Osteoblast (primary cell): ENCODE data around the gene APCDD1. TPM values are rescaled to one million over a fixed set of nuclear protein-coding genes. Genes with fewer than 3 reads are reported as not detected.

Experiments used
- DNase-seq: peaks from one replicate; pipeline ENCODE4 v3.0.0; 2011; ENCODE audit warnings: low spot score, mixed read lengths; ENCODE audit not compliant: insufficient read length; ENCODE audit errors: missing footprints
- H2AFZ ChIP-seq: 2 replicates; pipeline ENCODE4 v1.6.0; 2011; ENCODE audit warnings: mild to moderate bottlenecking, low read length
- H3K27ac ChIP-seq: 2 replicates; pipeline ENCODE4 v1.5.1; 2011; ENCODE audit warnings: mild to moderate bottlenecking, low read depth, low read length, moderate library complexity
- H3K27me3 ChIP-seq: 2 replicates; pipeline ENCODE4 v1.6.0; 2012; ENCODE audit warnings: mild to moderate bottlenecking, control low read depth, inconsistent platforms, low read length, moderate library complexity; ENCODE audit not compliant: insufficient read depth
- H3K36me3 ChIP-seq: 2 replicates; pipeline ENCODE4 v1.5.1; 2011; ENCODE audit warnings: mild to moderate bottlenecking, low read length, control low read depth, moderate library complexity; ENCODE audit not compliant: insufficient read depth
- H3K4me1 ChIP-seq: 2 replicates; pipeline ENCODE4 v1.5.1; 2011; ENCODE audit warnings: mild to moderate bottlenecking, low read length, control low read depth, moderate library complexity; ENCODE audit not compliant: insufficient read depth
- H3K4me2 ChIP-seq: 2 replicates; pipeline ENCODE4 v1.6.0; 2011; ENCODE audit warnings: mild to moderate bottlenecking, low read length; ENCODE audit not compliant: insufficient read depth
- H3K4me3 ChIP-seq: fragments of 200-600 bp; sonication (generic); 3 replicates; pipeline ENCODE4 v1.5.1; 2012; ENCODE audit warnings: mild to moderate bottlenecking, low read length, inconsistent platforms; ENCODE audit not compliant: insufficient read depth
- H3K79me2 ChIP-seq: 2 replicates; pipeline ENCODE4 v1.6.0; 2012; ENCODE audit warnings: mild to moderate bottlenecking, low read length, control low read depth, inconsistent platforms; ENCODE audit not compliant: insufficient read depth
- H3K9me3 ChIP-seq: 2 replicates; pipeline ENCODE4 v1.5.1; 2011; ENCODE audit warnings: low read depth, low read length, control low read depth
- H4K20me1 ChIP-seq: 2 replicates; pipeline ENCODE4 v1.6.0; 2012; ENCODE audit warnings: mild to moderate bottlenecking, low read length, control low read depth; ENCODE audit not compliant: insufficient read depth
- total RNA-seq: library from RNA; depleted of rRNA; stranded (reverse); fragments of >200 nt; gene quantifications from 2 replicates; pipeline ENCODE4 v1.2.3, GENCODE V29; 2012
- TF ChIP-seq, protein P1 (sequence below): IDR thresholded peaks from 2 replicates; pipeline ENCODE4 v1.5.1; 2011; ENCODE audit warnings: mild to moderate bottlenecking, low read depth, low read length, moderate library complexity; ENCODE audit errors: extremely low read depth

APCDD1 gene
- total RNA-seq, 1 donor, result 3.3 TPM

DNA sequence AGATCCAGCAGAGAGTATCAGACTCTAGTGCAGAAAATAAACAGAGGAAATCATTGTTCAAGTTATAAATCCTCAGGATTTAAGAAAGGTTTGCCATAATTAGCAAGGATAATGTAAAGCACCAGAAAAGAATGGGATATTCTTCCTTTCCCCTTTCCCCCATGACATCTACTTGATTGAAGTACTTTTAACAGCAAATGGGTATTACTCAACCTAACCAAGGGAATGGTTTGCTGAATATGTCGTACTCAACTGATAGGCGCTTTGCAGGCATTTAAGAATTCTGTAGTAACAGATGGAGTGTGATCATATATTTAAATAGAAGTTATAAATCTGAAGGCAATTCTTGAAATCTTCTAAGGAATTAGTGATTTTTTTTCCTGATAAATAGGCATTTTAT lies 2.7 kb downstream of the APCDD1 start:
- H3K9me3 ChIP-seq, result no peaks in the 10 kb centered on the region
- no peak overlapping the region for H3K27ac ChIP-seq
- H3K27me3 ChIP-seq, result peaks cover 61% of the 10 kb centered on the region
- no peaks in the 10 kb centered on the region for H3K4me1 ChIP-seq
- TF ChIP-seq, protein P1, sequence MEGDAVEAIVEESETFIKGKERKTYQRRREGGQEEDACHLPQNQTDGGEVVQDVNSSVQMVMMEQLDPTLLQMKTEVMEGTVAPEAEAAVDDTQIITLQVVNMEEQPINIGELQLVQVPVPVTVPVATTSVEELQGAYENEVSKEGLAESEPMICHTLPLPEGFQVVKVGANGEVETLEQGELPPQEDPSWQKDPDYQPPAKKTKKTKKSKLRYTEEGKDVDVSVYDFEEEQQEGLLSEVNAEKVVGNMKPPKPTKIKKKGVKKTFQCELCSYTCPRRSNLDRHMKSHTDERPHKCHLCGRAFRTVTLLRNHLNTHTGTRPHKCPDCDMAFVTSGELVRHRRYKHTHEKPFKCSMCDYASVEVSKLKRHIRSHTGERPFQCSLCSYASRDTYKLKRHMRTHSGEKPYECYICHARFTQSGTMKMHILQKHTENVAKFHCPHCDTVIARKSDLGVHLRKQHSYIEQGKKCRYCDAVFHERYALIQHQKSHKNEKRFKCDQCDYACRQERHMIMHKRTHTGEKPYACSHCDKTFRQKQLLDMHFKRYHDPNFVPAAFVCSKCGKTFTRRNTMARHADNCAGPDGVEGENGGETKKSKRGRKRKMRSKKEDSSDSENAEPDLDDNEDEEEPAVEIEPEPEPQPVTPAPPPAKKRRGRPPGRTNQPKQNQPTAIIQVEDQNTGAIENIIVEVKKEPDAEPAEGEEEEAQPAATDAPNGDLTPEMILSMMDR, result no peak
- no peaks in the 10 kb centered on the region for H3K79me2 ChIP-seq
- H2AFZ ChIP-seq, result no peak overlapping the region
- H3K4me2 ChIP-seq, result no peak overlapping the region
- no peak for DNase-seq
- no peak overlapping the region for H3K4me3 ChIP-seq
- H3K36me3 ChIP-seq, result no peaks in the 10 kb centered on the region
- no peaks in the 10 kb centered on the region for H4K20me1 ChIP-seq

DNA sequence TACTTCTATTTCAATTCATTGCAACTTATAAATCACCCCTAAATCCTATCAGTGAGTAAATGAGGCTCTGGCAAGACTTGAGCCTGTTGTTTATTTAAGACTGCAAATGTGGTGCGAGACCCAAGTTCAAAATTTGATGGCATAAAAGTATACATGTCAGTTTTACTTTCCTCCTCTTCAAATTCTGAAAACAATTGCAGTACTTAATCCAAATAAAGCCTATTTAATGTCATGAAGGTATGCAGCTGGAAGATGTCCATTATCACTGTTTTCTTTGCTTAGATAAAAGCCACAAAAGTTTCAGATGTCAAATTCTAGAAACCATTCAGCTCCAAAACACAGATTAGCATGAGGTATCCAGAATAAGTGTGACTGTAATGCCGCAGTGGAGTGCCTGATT lies 3.3 kb downstream of the APCDD1 start:
- no peak for DNase-seq
- no peak overlapping the region for H3K4me3 ChIP-seq
- no peaks in the 10 kb centered on the region for H3K9me3 ChIP-seq

DNA sequence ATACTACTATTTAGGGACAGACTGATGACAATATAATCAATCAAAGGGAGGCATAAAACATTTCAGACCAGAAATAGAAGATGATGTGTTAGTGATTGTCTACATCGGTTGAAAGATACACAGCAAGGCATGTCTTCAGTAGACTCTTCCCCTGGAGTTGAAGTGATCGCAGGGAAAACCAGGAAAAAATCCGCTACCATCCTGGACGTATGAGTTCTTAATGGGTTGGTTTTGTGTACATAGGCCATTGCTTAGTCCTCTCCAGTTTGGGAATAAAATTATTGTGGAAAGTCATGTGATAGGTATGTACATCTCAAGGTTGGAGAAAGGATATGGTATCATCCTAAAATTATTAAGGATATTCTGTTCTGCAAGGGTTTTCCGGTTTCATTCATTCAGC lies 4.3 kb downstream of the APCDD1 start:
- Histone ChIP-seq H3K27me3 (peaks cover 46% of the 10 kb centered on the region), H3K4me2 (no peak overlapping the region), H3K4me1 (no peaks in the 10 kb centered on the region), H4K20me1 (no peaks in the 10 kb centered on the region), H3K4me3 (no peak overlapping the region), H3K36me3 (no peaks in the 10 kb centered on the region), H3K79me2 (no peaks in the 10 kb centered on the region), H3K9me3 (no peaks in the 10 kb centered on the region), H3K27ac (no peak overlapping the region), H2AFZ (no peak overlapping the region)
- TF ChIP-seq, protein P1, result no peak
- no peak for DNase-seq

More for the DNA sequence above, 3.3 kb downstream of the APCDD1 start:
- peaks cover 55% of the 10 kb centered on the region for H3K27me3 ChIP-seq
- H3K79me2 ChIP-seq, result no peaks in the 10 kb centered on the region
- no peaks in the 10 kb centered on the region for H3K36me3 ChIP-seq
- H3K27ac ChIP-seq, result no peak overlapping the region
- no peaks in the 10 kb centered on the region for H4K20me1 ChIP-seq
- TF ChIP-seq, protein P1, result no peak
- H2AFZ ChIP-seq, result no peak overlapping the region
- H3K4me2 ChIP-seq, result no peak overlapping the region
- no peaks in the 10 kb centered on the region for H3K4me1 ChIP-seq

DNA sequence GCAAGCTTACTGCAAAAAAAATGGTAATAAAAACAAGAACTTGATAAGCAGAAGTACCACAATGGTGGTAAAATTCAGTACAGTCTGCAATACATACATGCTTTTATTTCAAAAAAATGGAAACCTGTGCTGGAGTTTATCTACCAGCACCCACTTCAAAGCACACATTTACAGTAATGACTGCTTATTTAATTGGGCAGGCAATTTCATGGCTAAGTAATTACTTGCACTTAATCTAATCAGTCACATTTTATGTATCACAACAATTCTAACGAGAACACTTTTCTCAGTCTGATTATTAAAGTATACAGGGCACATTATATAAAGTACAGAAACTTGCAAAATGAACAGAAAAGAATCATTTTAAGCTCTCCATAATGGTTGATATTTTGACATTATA lies 5.2 kb downstream of the APCDD1 start:
- H3K27ac ChIP-seq, result no peak overlapping the region
- H4K20me1 ChIP-seq, result no peaks in the 10 kb centered on the region
- H3K27me3 ChIP-seq, result peaks cover 41% of the 10 kb centered on the region
- no peaks in the 10 kb centered on the region for H3K9me3 ChIP-seq
- no peak for DNase-seq
- H3K4me1 ChIP-seq, result no peaks in the 10 kb centered on the region
- H3K79me2 ChIP-seq, result no peaks in the 10 kb centered on the region
- no peaks in the 10 kb centered on the region for H3K36me3 ChIP-seq
- no peak overlapping the region for H3K4me3 ChIP-seq
- TF ChIP-seq, protein P1, result no peak
- no peak overlapping the region for H3K4me2 ChIP-seq
- no peak overlapping the region for H2AFZ ChIP-seq
